ENCODE results near the gene ZNF701.
"Not testable (repeated sequence)": the region's sequence is repeated elsewhere in the genome, so short reads cannot be mapped to it uniquely, and the experiment has no call there.

DNA sequence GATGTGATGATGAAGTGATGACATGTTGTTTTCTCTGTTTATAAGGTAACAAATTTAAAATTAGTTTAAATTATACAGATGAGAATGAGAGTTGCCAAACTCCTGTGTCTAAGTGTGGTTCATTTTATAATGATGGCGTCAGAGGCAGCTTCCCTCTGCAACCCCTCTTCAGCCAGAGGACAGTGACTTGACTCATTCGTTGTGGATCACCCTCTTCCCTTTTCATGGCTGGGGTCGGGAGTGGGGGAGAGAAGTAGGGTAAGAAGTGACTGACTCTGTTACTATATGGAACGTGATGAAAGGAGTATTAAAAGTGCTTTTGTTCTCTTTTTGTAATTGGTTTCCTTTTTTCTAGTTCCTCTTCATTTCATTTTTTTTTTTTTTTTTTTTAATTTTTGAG, 31.3 kb upstream of the ZNF701 start:
- TF ChIP-seq, protein P1, sequence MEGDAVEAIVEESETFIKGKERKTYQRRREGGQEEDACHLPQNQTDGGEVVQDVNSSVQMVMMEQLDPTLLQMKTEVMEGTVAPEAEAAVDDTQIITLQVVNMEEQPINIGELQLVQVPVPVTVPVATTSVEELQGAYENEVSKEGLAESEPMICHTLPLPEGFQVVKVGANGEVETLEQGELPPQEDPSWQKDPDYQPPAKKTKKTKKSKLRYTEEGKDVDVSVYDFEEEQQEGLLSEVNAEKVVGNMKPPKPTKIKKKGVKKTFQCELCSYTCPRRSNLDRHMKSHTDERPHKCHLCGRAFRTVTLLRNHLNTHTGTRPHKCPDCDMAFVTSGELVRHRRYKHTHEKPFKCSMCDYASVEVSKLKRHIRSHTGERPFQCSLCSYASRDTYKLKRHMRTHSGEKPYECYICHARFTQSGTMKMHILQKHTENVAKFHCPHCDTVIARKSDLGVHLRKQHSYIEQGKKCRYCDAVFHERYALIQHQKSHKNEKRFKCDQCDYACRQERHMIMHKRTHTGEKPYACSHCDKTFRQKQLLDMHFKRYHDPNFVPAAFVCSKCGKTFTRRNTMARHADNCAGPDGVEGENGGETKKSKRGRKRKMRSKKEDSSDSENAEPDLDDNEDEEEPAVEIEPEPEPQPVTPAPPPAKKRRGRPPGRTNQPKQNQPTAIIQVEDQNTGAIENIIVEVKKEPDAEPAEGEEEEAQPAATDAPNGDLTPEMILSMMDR (IDR thresholded peaks at IDR 0.05) = not testable (repeated sequence)
- TF ChIP-seq POLR2A, EP300 (IDR thresholded peaks at IDR 0.05): not testable (repeated sequence)
